Right lobe of liver (tissue), 6 donors: ENCODE measurements around the gene UBE2H. TPM values are rescaled to one million over a fixed set of nuclear protein-coding genes. Genes with fewer than 3 reads are reported as not detected.
A peak's percentile ranks its signal among the peaks of the same experiment; 100 is the strongest.

Source experiments
- ATAC-seq, 4 donors: fragments of 200-7000 bp; cut with Tn5 transposase; one replicate each; pipeline ENCODE4 v1.9.1; 2020; ENCODE audit warnings: mild to moderate bottlenecking in 4 of 4, moderate library complexity in 4 of 4
- DNase-seq, 3 donors: peaks; one replicate each; pipeline ENCODE4 v3.0.0-alpha.2; 2020
- H3K27ac ChIP-seq, 3 donors: fragments of 200-600 bp; one replicate each; pipeline ENCODE4 v1.8.0; 2022
- H3K27me3 ChIP-seq, 2 donors: fragments of 200-600 bp; one replicate each; pipeline ENCODE4 v1.8.0; 2022
- H3K36me3 ChIP-seq, 4 donors: fragments of 200-600 bp; sonication (generic) in 1 of 4; one replicate each; pipeline versions ENCODE4 v1.5.1 to v1.8.0; 2017 to 2022; ENCODE audit warnings: control low read depth in 1 of 4
- H3K4me1 ChIP-seq, 4 donors: fragments of 200-600 bp; sonication (generic) in 1 of 4; one replicate each; pipeline versions ENCODE4 v1.5.1 to v1.8.0; 2017 to 2022; ENCODE audit warnings: control low read depth in 1 of 4
- H3K4me3 ChIP-seq, 3 donors: fragments of 200-600 bp; one replicate each; pipeline ENCODE4 v1.8.0; 2022
- H3K9me3 ChIP-seq, 4 donors: fragments of 200-600 bp; sonication (generic) in 1 of 4; one replicate each; pipeline versions ENCODE4 v1.5.1 to v1.8.0; 2017 to 2022; ENCODE audit warnings: control low read depth in 1 of 4
- POLR2A ChIP-seq: fragments of 450-650 bp; IDR thresholded peaks from one replicate; pipeline ENCODE4 v1.6.1; 2017; ENCODE audit warnings: antibody characterized with exemption, mild to moderate bottlenecking
- WGBS: methylation state at CpG from one replicate; pipeline ENCODE4 v1.1.6; 2018; ENCODE audit warnings: low coverage, low lambda C conversion rate; ENCODE audit not compliant: insufficient coverage; ENCODE audit errors: missing lambda C conversion rate; 5-methylcytosine and 5-hydroxymethylcytosine counted together
- intact Hi-C, 2 donors: fragments of 100-400 bp; cut with DNase I; formaldehyde crosslinking; loops; one replicate each; pipeline versions ENCODE4 v1.11.2 to v1.14.1; 2022
- total RNA-seq, 6 experiments: library from RNA; depleted of rRNA in 2 of 6; stranded (reverse); fragments of >200 nt in 2 of 6; fragmentation: NEBNext Ultra II Directional in 3 of 6; extraction: Animal tissue kit (Norgen Biotek cat#: 25700) in 3 of 6; gene quantifications; one replicate each; pipeline versions ENCODE4 v1.1.0 to v1.2.4, GENCODE V29; 2016 to 2023
- TF ChIP-seq, protein P1 (sequence below), 4 donors: fragments of 200-600 bp in 3 of 4; fragments of 450-650 bp in 1 of 4; IDR thresholded peaks; one replicate each; pipeline versions ENCODE4 v1.5.1 to v1.8.0; 2016 to 2022; ENCODE audit warnings: antibody characterized with exemption in 4 of 4, mild to moderate bottlenecking in 2 of 4
- donor health status: DM: no; HTN: yes; CAD: no.
- donor health status: DM: no; HTN: no; CAD: no.
- donor health status: DM: no; HTN: no; CAD: no.
- donor health status: DM: no; HTN: yes; CAD: no.
- donor health status: DM: no; HTN: yes; CAD: no.

The UBE2H gene
- total RNA-seq, 6 experiments from 2014 or later = 27.4 to 47.0 (median 35.6) TPM

DNA sequence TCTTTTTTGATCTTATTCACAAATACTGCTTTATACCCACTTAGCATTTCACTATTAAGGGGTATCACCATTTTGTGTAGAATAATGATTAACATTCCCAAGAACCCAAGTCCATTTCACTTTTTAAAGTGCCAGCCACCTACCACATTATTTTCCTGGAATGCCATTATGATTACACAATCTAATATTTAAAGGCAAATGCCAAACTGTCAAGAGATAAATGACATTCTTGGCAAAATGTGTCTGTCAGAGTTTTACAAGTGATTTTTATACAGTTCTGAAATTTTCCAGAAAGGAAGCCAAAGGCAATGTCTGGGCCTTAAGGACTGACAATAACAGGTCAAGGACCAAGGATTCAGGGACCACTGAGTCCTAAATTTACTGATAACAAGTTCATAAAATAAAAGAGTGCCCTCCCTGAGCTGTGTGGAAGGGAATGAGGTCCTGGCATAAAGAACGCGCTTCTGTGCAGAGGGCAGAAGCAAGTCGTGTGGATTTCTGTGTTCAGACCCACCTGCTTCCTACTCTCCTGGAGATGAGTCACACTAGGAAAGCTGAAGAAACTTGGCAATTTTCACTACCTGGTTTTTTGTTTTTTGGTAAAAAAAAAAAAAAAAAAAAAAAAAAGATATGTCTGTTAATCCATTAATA is 66.5 kb downstream of the UBE2H start:
- Histone ChIP-seq H3K27me3 (no peaks in the 10 kb centered on the region), H3K4me1 (peaks cover 0 to 6% (median 0%) of the 10 kb centered on the region in 4 donors), H3K36me3 (no peaks in the 10 kb centered on the region), H3K4me3 (no peak overlapping the region), H3K27ac (no peak overlapping the region), H3K9me3 (no peaks in the 10 kb centered on the region)
- intact Hi-C loops = no loop called here
- TF ChIP-seq, protein P1, sequence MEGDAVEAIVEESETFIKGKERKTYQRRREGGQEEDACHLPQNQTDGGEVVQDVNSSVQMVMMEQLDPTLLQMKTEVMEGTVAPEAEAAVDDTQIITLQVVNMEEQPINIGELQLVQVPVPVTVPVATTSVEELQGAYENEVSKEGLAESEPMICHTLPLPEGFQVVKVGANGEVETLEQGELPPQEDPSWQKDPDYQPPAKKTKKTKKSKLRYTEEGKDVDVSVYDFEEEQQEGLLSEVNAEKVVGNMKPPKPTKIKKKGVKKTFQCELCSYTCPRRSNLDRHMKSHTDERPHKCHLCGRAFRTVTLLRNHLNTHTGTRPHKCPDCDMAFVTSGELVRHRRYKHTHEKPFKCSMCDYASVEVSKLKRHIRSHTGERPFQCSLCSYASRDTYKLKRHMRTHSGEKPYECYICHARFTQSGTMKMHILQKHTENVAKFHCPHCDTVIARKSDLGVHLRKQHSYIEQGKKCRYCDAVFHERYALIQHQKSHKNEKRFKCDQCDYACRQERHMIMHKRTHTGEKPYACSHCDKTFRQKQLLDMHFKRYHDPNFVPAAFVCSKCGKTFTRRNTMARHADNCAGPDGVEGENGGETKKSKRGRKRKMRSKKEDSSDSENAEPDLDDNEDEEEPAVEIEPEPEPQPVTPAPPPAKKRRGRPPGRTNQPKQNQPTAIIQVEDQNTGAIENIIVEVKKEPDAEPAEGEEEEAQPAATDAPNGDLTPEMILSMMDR (IDR thresholded peaks at IDR 0.05) = no peak
- TF ChIP-seq POLR2A = no peak
- 58% methylated on average over 3 of the region's 3 CpGs for WGBS
- no peak for DNase-seq
- ATAC-seq = peak; percentile 26 to 77 (median 53)

DNA sequence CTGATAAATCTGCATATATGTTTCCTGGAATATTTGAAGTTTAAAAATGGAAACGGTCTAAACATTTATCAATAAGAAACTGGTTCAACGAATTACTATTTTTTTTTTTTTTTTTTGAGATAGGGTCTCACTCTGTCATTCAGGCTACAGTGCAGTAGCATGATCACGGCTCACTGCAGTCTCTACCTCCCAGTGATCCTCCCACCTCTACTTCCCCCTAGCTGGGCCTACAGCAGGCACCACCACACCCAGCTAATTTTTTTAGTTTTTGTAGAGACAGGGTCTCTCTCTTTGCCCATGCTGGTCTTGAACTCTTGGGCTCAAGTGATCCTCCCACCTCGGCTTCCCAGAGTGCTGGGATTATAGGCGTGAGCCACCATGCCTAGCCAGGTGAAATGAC is 68.3 kb downstream of the UBE2H start:
- peaks cover 0 to 6% (median 0%) of the 10 kb centered on the region in 4 donors for H3K4me1 ChIP-seq
- DNase-seq (no peak), ATAC-seq (no peak)
- no peaks in the 10 kb centered on the region for H3K27me3 ChIP-seq
- 87% methylated on average over 5 of the region's 5 CpGs for WGBS
- H3K9me3 ChIP-seq = no peaks in the 10 kb centered on the region
- intact Hi-C loops = no loop called here
- no peak overlapping the region for H3K27ac ChIP-seq
- peaks cover 0 to 3% (median 0%) of the 10 kb centered on the region in 4 donors for H3K36me3 ChIP-seq
- TF ChIP-seq, protein P1 (IDR thresholded peaks at IDR 0.05) = no peak
- TF ChIP-seq POLR2A = no peak
- no peak overlapping the region for H3K4me3 ChIP-seq

GRCh38 chr7:129883151-129883550 is 69.6 kb downstream of the UBE2H start:
- H3K27me3 ChIP-seq = no peaks in the 10 kb centered on the region
- H3K4me3 ChIP-seq = no peak overlapping the region
- H3K9me3 ChIP-seq = no peaks in the 10 kb centered on the region
- no peak for TF ChIP-seq POLR2A
- TF ChIP-seq, protein P1 (IDR thresholded peaks at IDR 0.05) = no peak
- no peak overlapping the region for H3K27ac ChIP-seq
- peaks cover 0 to 8% (median 1%) of the 10 kb centered on the region in 4 donors for H3K4me1 ChIP-seq
- H3K36me3 ChIP-seq = peaks cover 0 to 3% (median 0%) of the 10 kb centered on the region in 4 donors
- WGBS = 93% methylated on average over 6 of the region's 7 CpGs
- DNase-seq = no peak
- intact Hi-C loops = no loop called here
- no peak for ATAC-seq

GRCh38 chr7:129882531-129882930 is 70.2 kb downstream of the UBE2H start:
- peaks cover 0 to 3% (median 0%) of the 10 kb centered on the region in 4 donors for H3K36me3 ChIP-seq
- TF ChIP-seq POLR2A = no peak
- TF ChIP-seq, protein P1 (IDR thresholded peaks at IDR 0.05) = no peak
- WGBS = 85% methylated on average over 3 of the region's 3 CpGs
- H3K4me1 ChIP-seq = peaks cover 0 to 14% (median 4%) of the 10 kb centered on the region in 4 donors
- DNase-seq (no peak), ATAC-seq (no peak)
- H3K9me3 ChIP-seq = no peaks in the 10 kb centered on the region
- intact Hi-C loops = no loop called here
- H3K27ac ChIP-seq = no peak overlapping the region
- H3K4me3 ChIP-seq = no peak overlapping the region
- no peaks in the 10 kb centered on the region for H3K27me3 ChIP-seq
